HepG2 (cell line): Measurements from ENCODE around the gene PSEN2. TPM values are rescaled to one million over a fixed set of nuclear protein-coding genes. Genes with fewer than 3 reads are reported as not detected.

ENCODE experiments used
- ATAC-seq: fragments of 200-7000 bp; cut with Tn5 transposase; 3 replicates; pipeline ENCODE4 v1.9.1; 2020; ENCODE audit warnings: mild to moderate bottlenecking, moderate library complexity
- BruUV-seq: library from RNA; stranded (reverse); fragments of 400-500 nt; replicated peaks from 2 replicates; lab custom pipeline; 2021; lab: Mats Ljungman, UMichigan
- CTCF ChIA-PET: fragments of 300-600 bp; formaldehyde crosslinking; extraction: SDS; loops from one replicate; lab custom pipeline; 2021; ENCODE audit warnings: low total read pairs, inconsistent platforms, low intra/inter-chr PET ratio; lab: Yijun Ruan, JAX
- POLR2A ChIA-PET: fragments of 350-600 bp; sonication (Branson Sonifier 250); formaldehyde crosslinking; loops from one replicate; lab custom pipeline; 2020; ENCODE audit warnings: antibody characterized with exemption, inconsistent platforms; lab: Yijun Ruan, JAX
- DNase-seq: peaks from one replicate; pipeline ENCODE4 v3.0.0-alpha.2; 2015; ENCODE audit warnings: low spot score
- FAIRE-seq: peaks from 3 replicates; lab custom pipeline; 2011; peaks lifted over from hg19 to GRCh38; lab: Jason Lieb, UNC
- H2AFZ ChIP-seq: one replicate; pipeline ENCODE4 v1.6.1; 2011; ENCODE audit warnings: low read length, inconsistent platforms
- H3K27ac ChIP-seq: fragments of 300-600 bp; 3 replicates; pipeline ENCODE4 v1.8.0; 2011; ENCODE audit warnings: mixed run types, mild to moderate bottlenecking, mixed read lengths, low read length, inconsistent platforms; ENCODE audit not compliant: insufficient read depth; ENCODE audit errors: extremely low read length
- H3K27me3 ChIP-seq, 2 experiments: fragments of 200-600 bp in 1 of 2; 2 replicates in 1 of 2; 3 replicates in 1 of 2; pipeline versions ENCODE4 v1.6.0 to v1.8.0; 2011; ENCODE audit warnings: low read length in 2 of 2, mild to moderate bottlenecking in 2 of 2, moderate library complexity in 2 of 2, inconsistent platforms in 1 of 2; ENCODE audit not compliant: insufficient read depth in 2 of 2, control insufficient read depth in 1 of 2
- H3K36me3 ChIP-seq, 2 experiments: fragments of 200-600 bp in 1 of 2; replicated peaks in 1 of 2; 2 replicates in 1 of 2; 3 replicates in 1 of 2; pipeline versions ENCODE4 v1.5.1 to v1.8.0; 2011; ENCODE audit warnings: low read length in 2 of 2, inconsistent platforms in 1 of 2; ENCODE audit not compliant: insufficient read depth in 2 of 2, control insufficient read depth in 1 of 2
- H3K4me1 ChIP-seq: 2 replicates; pipeline ENCODE4 v1.5.1; 2012; ENCODE audit warnings: low read length, inconsistent platforms; ENCODE audit not compliant: insufficient read depth
- H3K4me2 ChIP-seq: 2 replicates; pipeline ENCODE4 v1.6.0; 2011; ENCODE audit warnings: low read depth, low read length, inconsistent platforms
- H3K4me3 ChIP-seq, 3 experiments: fragments of 200-600 bp in 1 of 3; sonication (generic), shearing (Covaris generic) in 1 of 3; replicated peaks in 1 of 3; 2 replicates each; pipeline ENCODE4 v1.5.1; 2011 to 2016; ENCODE audit warnings: low read length in 3 of 3, inconsistent platforms in 2 of 3, low read depth in 2 of 3, mild to moderate bottlenecking in 2 of 3, control low read depth in 1 of 3, mixed read lengths in 1 of 3; ENCODE audit not compliant: insufficient read depth in 1 of 3
- H3K79me2 ChIP-seq: one replicate; pipeline ENCODE4 v1.6.1; 2011; ENCODE audit warnings: low read length, inconsistent platforms; ENCODE audit not compliant: insufficient read depth
- H3K9ac ChIP-seq: 2 replicates; pipeline ENCODE4 v1.6.0; 2011; ENCODE audit warnings: mild to moderate bottlenecking, low read depth, low read length, inconsistent platforms; ENCODE audit not compliant: insufficient read depth
- H3K9me3 ChIP-seq: 2 replicates; pipeline ENCODE4 v1.5.1; 2012; ENCODE audit warnings: mild to moderate bottlenecking, low read length
- H4K20me1 ChIP-seq: 2 replicates; pipeline ENCODE4 v1.6.0; 2011; ENCODE audit warnings: inconsistent platforms, mild to moderate bottlenecking, low read length, moderate library complexity; ENCODE audit not compliant: insufficient read depth
- AGO1 ChIP-seq: fragments of 200-400 bp; formaldehyde crosslinking; IDR thresholded peaks from 2 replicates; pipeline ENCODE4 v1.6.1; 2017; ENCODE audit warnings: mild to moderate bottlenecking, low read depth, low read length, moderate library complexity; ENCODE audit not compliant: poor library complexity, severe bottlenecking
- MXI1 ChIP-seq: IDR thresholded peaks from 3 replicates; pipeline ENCODE4 v1.6.1; 2012; ENCODE audit warnings: low read depth, low read length, inconsistent platforms, borderline replicate concordance
- NFE2 ChIP-seq: sonication (generic); formaldehyde crosslinking; IDR thresholded peaks from 2 replicates; pipeline ENCODE4 v1.4.0; 2020; ENCODE audit warnings: missing genetic modification reagents
- RORA ChIP-seq: sonication (generic); formaldehyde crosslinking; IDR thresholded peaks from 2 replicates; pipeline ENCODE4 v1.5.0; 2020; ENCODE audit warnings: mild to moderate bottlenecking, missing genetic modification reagents, moderate library complexity
- SNAI1 ChIP-seq: sonication (generic); formaldehyde crosslinking; IDR thresholded peaks from 2 replicates; pipeline ENCODE4 v1.5.0; 2020; ENCODE audit warnings: mild to moderate bottlenecking, missing genetic modification reagents, borderline replicate concordance
- TMF1 ChIP-seq: sonication (generic); formaldehyde crosslinking; IDR thresholded peaks from 2 replicates; pipeline ENCODE4 v1.8.1; 2022; ENCODE audit warnings: low read depth, missing genetic modification reagents
- ZNF589 ChIP-seq: sonication (generic); formaldehyde crosslinking; conservative IDR thresholded peaks from 2 replicates; pipeline ENCODE4 v1.8.0; 2022; ENCODE audit warnings: mild to moderate bottlenecking, moderate library complexity, missing genetic modification reagents
- ZNF703 ChIP-seq: sonication (generic); formaldehyde crosslinking; IDR thresholded peaks from 2 replicates; pipeline ENCODE4 v1.5.1; 2020; ENCODE audit warnings: missing genetic modification reagents, mild to moderate bottlenecking, moderate library complexity, borderline replicate concordance
- ZNF782 ChIP-seq: sonication (generic); formaldehyde crosslinking; IDR thresholded peaks from 2 replicates; pipeline ENCODE4 v1.4.0; 2020; ENCODE audit warnings: missing genetic modification reagents, mild to moderate bottlenecking, borderline replicate concordance
- ZSCAN25 ChIP-seq: sonication (generic); formaldehyde crosslinking; IDR thresholded peaks from 2 replicates; pipeline ENCODE4 v1.8.0; 2022; ENCODE audit warnings: mild to moderate bottlenecking, missing genetic modification reagents
- ZSCAN29 ChIP-seq: sonication (generic); formaldehyde crosslinking; conservative IDR thresholded peaks from 2 replicates; pipeline ENCODE4 v1.4.0; 2020; ENCODE audit warnings: mild to moderate bottlenecking, missing genetic modification reagents
- WGBS: methylation state at CpG from one replicate; pipeline ENCODE4 v1.1.6; 2017; ENCODE audit warnings: low lambda C conversion rate; 5-methylcytosine and 5-hydroxymethylcytosine counted together
- in situ Hi-C: cut with HindIII; loops from 2 replicates; pipeline ENCODE4 v1.10.0; 2017; ENCODE audit warnings: low pct_unique_long_range_greater_than_20kb; ENCODE audit not compliant: extremely low pct_ligation_motif_present
- intact Hi-C: fragments of 100-400 bp; cut with micrococcal nuclease; formaldehyde crosslinking; loops from one replicate; pipeline ENCODE4 v1.10.0; 2022; ENCODE audit not compliant: unreplicated experiment
- polyA plus RNA-seq, 8 experiments: library from polyadenylated mRNA; depleted of rRNA in 3 of 8; stranded (reverse) in 7 of 8; unstranded in 1 of 8; fragments of >200 nt; fragmentation: Illumina TruSeq in 4 of 8; extraction: Trizol in 4 of 8; gene quantifications; 2 replicates each; pipeline versions ENCODE4 v1.2.1 to v1.2.3, GENCODE V29; 2011 to 2016; ENCODE audit warnings: low read depth in 4 of 8, missing spikeins in 1 of 8, mixed read lengths in 1 of 8; ENCODE audit not compliant: insufficient read depth in 1 of 8
- total RNA-seq, 5 experiments: library from RNA; depleted of rRNA; stranded (reverse); fragments of >200 nt; fragmentation: Illumina TruSeq; extraction: Trizol; gene quantifications; 2 replicates each; pipeline ENCODE4 v1.2.3, GENCODE V29; 2016; ENCODE audit warnings: low read depth in 1 of 5
- TF ChIP-seq, protein P1 (sequence below), 2 experiments: fragments of 450-650 bp in 1 of 2; sonication (generic) in 1 of 2; formaldehyde crosslinking in 1 of 2; IDR thresholded peaks; 2 replicates each; pipeline versions ENCODE4 v1.6.1 to v1.8.0; 2016 to 2022; ENCODE audit warnings: antibody characterized with exemption in 1 of 2, mild to moderate bottlenecking in 1 of 2, missing genetic modification reagents in 1 of 2
- TF ChIP-seq, protein P2 (sequence below): sonication (generic); formaldehyde crosslinking; IDR thresholded peaks from 2 replicates; pipeline ENCODE4 v1.4.0; 2020; ENCODE audit warnings: mild to moderate bottlenecking, missing genetic modification reagents
- TF ChIP-seq, protein P3 (sequence below): sonication (generic); formaldehyde crosslinking; IDR thresholded peaks from 2 replicates; pipeline ENCODE4 v1.5.0; 2020; ENCODE audit warnings: mild to moderate bottlenecking, low read depth, missing genetic modification reagents, borderline replicate concordance

Gene PSEN2
- total and polyA plus RNA-seq, 2 of the 13 experiments (the other 11 are each of a cell fraction or from before 2014, with no cell fraction given): 5.9 to 13.1 TPM

DNA sequence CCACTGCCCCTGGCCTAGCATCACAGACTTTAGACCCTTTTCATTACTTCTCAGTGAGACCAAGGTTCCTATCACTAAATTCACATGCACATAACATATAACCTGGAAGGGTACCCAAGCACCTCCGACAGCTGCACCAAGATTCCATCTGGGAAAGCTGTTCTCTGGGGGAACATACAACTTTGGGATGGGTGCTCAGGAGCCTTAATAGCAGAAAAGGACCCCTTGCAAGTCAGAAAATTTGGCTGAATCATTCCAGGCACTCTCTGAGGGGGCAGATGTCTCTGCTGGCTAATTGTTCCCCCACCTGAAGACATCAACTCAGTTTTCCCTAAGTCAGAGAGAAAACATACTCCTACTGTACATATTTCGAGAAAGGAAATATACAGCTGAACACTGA is 41.3 kb upstream of the PSEN2 start:
- ATAC-seq: no peak
- 20% methylated on average over 2 of the region's 2 CpGs for WGBS
- Histone ChIP-seq H3K4me3 (no peak overlapping the region), H3K9me3 (no peaks in the 10 kb centered on the region), H3K36me3 (no peaks in the 10 kb centered on the region), H3K9ac (no peak overlapping the region), H2AFZ (no peak overlapping the region), H3K4me1 (no peaks in the 10 kb centered on the region), H4K20me1 (0 out of 2 replicates have a peak, but pooled peaks cover 4% of the 10 kb centered on the region), H3K27ac (no peak overlapping the region), H3K79me2 (no peaks in the 10 kb centered on the region), H3K27me3 (peaks cover 2 to 36% of the 10 kb centered on the region in 2 experiments; a peak in 3 of 5 replicates), H3K4me2 (no peak overlapping the region)
- POLR2A ChIA-PET: no interaction called here
- no TSS peak for BruUV-seq
- in situ Hi-C loops: loop anchor here (5.0 kb wide), 1 partner anchor 197 kb away; no protein-coding TSS in a partner anchor
- CTCF ChIA-PET: no interaction called here
- intact Hi-C loops: loop anchor here (2.0 kb wide), 1 partner anchor 282 kb away; no protein-coding TSS in a partner anchor
- no peak for DNase-seq
- no peak for FAIRE-seq
- TF ChIP-seq ZSCAN25: no peak
- no peak for TF ChIP-seq SNAI1 (CRISPR knock-in tag)
- TF ChIP-seq ZNF782: no peak
- TF ChIP-seq, protein P1, sequence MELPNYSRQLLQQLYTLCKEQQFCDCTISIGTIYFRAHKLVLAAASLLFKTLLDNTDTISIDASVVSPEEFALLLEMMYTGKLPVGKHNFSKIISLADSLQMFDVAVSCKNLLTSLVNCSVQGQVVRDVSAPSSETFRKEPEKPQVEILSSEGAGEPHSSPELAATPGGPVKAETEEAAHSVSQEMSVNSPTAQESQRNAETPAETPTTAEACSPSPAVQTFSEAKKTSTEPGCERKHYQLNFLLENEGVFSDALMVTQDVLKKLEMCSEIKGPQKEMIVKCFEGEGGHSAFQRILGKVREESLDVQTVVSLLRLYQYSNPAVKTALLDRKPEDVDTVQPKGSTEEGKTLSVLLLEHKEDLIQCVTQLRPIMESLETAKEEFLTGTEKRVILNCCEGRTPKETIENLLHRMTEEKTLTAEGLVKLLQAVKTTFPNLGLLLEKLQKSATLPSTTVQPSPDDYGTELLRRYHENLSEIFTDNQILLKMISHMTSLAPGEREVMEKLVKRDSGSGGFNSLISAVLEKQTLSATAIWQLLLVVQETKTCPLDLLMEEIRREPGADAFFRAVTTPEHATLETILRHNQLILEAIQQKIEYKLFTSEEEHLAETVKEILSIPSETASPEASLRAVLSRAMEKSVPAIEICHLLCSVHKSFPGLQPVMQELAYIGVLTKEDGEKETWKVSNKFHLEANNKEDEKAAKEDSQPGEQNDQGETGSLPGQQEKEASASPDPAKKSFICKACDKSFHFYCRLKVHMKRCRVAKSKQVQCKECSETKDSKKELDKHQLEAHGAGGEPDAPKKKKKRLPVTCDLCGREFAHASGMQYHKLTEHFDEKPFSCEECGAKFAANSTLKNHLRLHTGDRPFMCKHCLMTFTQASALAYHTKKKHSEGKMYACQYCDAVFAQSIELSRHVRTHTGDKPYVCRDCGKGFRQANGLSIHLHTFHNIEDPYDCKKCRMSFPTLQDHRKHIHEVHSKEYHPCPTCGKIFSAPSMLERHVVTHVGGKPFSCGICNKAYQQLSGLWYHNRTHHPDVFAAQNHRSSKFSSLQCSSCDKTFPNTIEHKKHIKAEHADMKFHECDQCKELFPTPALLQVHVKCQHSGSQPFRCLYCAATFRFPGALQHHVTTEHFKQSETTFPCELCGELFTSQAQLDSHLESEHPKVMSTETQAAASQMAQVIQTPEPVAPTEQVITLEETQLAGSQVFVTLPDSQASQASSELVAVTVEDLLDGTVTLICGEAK (IDR thresholded peaks at IDR 0.05): no peak
- TF ChIP-seq, protein P1 (CRISPR knock-in tag; IDR thresholded peaks at IDR 0.05): no peak
- no peak for TF ChIP-seq ZNF703 (CRISPR knock-in tag)
- no peak for TF ChIP-seq NFE2
- TF ChIP-seq, protein P2, sequence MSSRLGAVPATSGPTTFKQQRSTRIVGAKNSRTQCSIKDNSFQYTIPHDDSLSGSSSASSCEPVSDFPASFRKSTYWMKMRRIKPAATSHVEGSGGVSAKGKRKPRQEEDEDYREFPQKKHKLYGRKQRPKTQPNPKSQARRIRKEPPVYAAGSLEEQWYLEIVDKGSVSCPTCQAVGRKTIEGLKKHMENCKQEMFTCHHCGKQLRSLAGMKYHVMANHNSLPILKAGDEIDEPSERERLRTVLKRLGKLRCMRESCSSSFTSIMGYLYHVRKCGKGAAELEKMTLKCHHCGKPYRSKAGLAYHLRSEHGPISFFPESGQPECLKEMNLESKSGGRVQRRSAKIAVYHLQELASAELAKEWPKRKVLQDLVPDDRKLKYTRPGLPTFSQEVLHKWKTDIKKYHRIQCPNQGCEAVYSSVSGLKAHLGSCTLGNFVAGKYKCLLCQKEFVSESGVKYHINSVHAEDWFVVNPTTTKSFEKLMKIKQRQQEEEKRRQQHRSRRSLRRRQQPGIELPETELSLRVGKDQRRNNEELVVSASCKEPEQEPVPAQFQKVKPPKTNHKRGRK (CRISPR knock-in tag): no peak
- TF ChIP-seq RORA (CRISPR knock-in tag): no peak
- no peak for TF ChIP-seq TMF1 (CRISPR knock-in tag)
- TF ChIP-seq ZNF589: no peak
- TF ChIP-seq MXI1: no peak
- no peak for TF ChIP-seq AGO1
- TF ChIP-seq, protein P3, sequence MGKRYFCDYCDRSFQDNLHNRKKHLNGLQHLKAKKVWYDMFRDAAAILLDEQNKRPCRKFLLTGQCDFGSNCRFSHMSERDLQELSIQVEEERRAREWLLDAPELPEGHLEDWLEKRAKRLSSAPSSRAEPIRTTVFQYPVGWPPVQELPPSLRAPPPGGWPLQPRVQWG (CRISPR knock-in tag): no peak
- TF ChIP-seq ZSCAN29 (CRISPR knock-in tag): no peak
